GM19193 (cell line): ENCODE measurements around the gene ELMO1.

Experiments
- POLR2A ChIP-seq: IDR thresholded peaks from 4 replicates; pipeline ENCODE4 v1.6.1; 2011; ENCODE audit not compliant: insufficient read depth, insufficient read length; ENCODE audit errors: extremely low read depth

ELMO1 gene

DNA sequence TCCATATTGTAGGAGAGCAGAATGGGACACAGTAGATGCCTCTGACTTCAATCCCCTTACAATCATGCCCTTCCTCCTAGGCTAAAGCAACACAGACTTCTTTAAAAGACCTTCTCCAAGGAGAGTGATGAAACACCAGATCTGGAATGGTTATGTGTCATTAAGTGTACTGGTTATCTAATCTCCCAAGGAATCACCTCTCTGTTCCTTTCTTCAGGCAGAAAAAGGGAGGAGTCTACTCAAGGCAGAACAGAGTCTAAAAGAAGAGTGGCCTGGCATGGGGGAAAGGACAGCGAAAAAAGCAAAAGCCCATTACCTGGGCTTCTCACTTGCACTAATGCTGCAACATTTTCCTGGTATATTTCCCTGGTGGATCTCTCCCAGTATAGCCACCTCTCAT is 2.9 kb downstream of the ELMO1 start:
- no peak for TF ChIP-seq POLR2A

DNA sequence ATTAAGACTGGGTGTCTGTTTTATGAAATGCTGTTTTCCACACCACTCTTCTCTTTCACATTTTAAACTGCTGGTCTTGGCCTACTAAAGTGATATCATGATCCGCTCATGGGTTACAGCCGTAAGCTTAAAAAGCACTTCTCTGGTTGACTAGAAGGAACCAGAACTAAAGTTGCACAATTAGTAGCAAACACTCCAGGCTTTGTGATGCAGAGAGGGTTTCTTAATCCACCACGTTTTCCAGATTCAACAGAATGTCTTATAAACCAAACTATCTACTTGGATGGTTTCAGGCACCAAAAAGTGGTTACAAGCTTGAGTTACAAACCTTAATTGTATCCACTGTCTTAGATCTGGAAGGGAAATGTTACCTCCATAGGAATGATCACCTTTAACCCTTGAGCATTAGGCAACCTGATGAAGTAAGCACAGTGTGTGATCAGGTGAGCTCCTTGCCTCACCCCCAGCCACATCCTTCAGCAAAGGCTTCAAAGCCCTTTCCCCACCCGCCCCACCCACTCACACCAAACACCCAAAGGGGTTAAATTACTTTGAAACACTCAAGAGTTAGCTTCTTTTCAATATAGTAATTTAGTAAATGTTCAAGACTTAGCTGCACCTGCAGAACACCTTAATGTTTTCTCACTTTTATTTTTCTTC is 3.5 kb downstream of the ELMO1 start:
- no peak for TF ChIP-seq POLR2A

DNA sequence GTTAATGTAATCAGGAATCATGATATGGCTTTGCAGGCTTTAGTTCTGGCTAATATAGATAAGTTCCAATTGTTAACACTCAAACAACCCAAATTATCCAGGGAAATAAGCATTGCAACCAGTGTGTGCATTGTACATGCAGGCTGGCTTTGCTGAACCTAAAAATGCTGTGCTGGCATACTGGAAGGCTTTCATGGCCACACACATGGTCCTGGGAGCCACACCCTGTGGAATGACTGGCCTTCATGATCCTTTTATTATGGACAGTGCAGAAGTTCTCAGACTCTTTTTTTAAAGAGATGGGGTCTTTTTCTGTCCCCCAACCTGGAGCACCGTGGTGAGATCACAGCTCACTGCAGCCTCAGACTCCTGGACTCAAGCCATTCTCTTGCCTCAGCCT is 5.0 kb downstream of the ELMO1 start:
- no peak for TF ChIP-seq POLR2A

DNA sequence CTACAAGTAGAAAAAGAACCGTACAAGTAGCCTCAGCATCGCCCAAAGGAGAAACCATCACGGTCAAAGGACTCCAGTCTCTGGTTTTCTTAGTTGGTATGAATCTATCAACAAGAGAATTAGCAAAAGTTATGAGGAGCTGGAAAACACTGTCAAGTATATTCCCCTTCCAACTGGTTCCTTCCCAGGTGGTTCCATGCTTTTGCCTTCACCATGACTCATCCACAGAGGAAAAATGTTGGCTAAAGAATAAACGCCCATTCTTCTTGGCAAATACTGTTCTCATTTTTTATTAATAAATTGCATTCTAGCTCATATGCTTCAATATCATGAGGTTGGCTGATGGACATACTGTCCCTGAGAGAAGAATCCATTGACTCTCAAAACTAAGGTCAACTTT is 6.4 kb downstream of the ELMO1 start:
- TF ChIP-seq POLR2A, result no peak

DNA sequence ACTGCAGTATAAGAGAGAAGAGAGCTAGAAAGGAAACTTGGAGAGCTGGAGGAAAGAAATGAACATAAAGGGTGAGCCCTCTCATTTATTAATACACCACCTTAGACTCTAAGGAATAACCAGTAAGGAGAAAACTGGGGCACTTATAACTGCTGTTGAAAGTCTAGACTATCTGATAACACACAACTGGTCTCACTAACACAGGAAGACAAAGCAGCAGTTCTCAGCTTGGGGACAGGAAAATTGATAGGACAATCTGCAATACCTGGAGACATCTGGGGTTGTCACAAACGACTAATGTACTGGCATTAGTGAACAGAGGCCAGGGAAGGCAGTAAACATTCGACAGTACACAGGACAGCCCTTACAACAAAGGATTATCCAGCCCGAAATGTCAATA is 6.8 kb downstream of the ELMO1 start:
- no peak for TF ChIP-seq POLR2A

DNA sequence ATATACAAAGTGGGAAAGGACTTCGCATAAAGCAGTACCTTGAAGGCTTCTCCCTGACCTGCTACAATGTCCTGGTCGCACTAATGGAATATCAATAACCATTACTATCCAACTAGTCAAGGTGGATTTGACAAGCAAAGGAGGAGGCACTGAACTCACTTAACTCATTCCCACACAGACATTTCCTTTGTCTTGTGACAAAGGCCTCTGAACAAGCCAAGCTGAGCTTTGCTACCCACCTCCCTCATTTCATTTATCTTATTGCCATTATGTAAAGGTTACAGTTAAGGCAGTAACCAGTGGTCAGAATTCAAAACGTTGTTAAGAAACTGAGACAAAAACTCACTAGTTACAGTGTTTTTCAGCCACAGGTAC is 7.3 kb downstream of the ELMO1 start:
- TF ChIP-seq POLR2A, result no peak

DNA sequence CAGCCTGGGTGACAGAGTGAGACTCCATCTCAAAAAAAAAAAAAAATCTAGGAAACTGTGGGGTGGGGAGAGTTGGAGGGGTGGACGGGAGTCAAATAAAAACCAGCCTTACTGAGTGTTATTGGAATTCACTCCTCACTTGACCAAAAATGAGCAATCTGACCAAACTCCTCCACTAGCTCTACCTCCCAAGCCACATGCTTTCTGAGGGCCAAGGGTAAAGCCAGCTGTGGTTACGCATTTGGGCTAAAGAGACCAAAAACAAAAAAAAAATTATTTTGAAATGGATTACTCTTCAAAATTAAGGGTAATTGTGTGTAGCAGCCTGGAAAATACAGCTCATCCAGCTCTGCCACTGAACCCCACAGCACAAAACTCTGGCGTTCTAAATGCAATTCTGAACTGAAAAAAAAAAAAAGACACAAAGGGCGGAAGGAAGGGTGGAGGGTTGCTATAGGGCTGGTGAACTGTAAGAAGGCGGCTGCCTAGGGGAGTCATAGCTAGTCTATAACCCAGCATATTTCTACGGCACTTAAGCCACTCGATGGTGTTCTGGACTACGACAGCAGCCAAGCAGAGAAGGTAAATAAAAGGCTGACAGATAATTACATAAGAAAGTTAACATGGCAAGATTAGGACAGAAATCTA is 7.8 kb downstream of the ELMO1 start:
- TF ChIP-seq POLR2A, result no peak

DNA sequence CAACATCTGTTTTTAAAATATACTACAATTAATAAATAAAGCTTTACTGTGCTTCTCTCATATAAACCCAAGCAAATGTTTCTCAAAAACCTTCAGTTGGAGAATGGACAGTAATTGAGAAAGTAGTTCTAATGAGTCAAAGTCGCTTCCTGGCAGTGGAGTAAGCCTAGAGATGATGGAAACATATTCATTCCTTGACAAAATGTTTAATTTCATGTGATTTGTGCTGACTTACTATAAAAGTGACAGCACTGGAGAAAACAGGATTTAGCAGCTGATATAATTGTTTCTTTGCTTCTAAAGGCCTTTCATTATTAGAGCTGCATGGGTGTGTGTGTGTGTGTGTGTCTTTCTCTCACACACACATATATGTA is 9.0 kb downstream of the ELMO1 start:
- TF ChIP-seq POLR2A, result no peak

DNA sequence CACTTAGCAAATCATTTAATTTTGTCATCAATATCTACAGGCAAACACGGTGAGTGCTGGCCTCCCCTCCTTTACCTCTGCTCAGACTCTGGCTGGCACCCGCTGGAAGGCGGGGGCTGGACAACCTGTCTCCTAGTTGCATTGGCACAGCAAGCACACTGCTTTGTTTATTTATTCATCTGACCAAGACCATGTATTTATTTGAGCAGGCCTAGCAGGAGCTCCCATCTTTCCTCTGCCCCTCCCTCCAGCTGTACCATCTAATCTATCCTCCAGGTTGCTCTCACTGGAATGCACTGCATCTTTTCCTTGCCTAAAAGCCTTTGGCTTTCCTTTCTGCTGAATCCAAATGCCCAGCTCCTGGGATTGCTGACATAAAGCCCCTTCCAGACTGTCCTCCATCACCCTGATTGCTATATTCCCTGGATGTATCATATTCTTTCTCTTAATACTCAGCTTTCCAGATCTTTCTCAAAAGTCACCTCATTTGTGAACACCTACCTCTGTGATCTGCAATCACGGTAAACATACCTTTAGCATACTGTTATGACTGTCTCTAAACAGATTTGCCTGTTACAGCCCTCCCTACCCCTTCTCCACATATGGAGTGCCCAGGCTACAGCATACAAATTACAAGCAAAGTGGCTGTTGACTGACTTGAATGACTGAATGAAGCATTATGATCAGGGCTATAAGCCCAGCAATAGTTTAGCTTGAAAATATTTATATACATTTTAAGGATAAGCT is 9.6 kb downstream of the ELMO1 start:
- no peak for TF ChIP-seq POLR2A

DNA sequence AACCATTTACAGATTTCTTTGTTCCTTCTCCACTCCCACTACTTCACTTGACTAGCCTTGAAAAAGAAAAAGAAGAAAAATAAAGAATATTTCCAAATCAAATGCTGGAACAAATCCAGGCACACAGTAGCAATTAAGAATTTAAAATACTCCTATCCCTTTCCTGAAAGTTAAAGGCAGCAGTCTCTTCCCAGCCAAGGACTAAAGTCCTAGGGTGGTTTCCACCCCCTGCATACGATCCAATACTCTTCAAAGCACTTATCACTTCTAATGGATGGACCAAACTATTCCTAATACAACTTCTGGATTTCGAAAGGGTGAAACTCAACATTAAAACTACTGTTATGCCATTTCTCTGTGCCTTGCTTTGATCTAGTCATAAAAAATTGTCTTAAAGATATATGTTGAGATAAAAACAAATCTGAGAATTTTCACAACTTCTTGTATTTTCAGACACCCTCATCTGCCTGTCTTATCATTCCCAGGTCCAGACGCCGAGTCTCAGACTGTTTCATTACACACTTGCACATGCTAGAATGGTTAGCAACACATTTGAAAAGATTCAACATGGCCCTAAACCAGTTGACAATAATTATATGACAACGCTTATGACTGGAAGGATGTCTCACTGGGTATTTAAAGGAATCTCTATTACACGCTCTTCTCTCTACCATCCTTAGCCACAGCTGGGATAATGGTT is 13.4 kb downstream of the ELMO1 start:
- no peak for TF ChIP-seq POLR2A

DNA sequence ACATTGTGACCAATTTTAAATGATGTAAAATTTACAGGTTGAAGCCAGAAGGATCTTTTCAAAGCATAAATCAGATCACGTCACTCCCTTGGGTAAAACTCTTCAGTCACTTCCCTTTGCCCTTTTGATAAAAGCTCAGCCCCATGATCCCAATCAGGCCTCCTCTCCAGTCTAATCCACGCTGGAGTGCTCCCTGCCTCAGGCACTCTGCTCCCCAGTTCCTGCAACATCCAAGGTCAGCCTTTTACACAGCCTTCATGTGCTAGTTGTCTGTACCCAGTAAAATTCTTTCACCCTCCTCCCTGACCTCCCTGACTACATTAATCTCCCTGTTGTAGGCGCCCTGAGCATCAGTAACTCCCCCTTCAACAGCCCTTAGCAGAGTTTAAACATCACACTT is 14.1 kb downstream of the ELMO1 start:
- TF ChIP-seq POLR2A, result no peak

DNA sequence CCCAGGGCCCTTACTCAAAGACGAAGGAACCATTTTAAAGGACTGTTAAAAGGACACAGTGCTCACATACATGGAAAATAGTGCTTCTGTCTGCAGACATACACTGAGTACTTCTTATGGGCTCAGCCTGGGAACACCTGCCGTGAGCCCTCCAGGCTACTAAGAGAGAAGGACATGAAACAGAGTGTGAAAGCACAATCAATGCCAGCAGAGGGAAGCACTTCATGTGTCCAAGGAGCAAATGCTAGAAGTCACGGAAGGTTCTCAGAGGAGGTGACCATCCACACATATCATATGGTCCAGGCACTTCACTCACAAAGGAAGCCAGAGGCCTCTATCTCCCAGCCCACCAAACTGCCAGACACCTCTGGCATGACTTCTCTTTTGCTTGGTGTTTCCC is 15.5 kb downstream of the ELMO1 start:
- no peak for TF ChIP-seq POLR2A

DNA sequence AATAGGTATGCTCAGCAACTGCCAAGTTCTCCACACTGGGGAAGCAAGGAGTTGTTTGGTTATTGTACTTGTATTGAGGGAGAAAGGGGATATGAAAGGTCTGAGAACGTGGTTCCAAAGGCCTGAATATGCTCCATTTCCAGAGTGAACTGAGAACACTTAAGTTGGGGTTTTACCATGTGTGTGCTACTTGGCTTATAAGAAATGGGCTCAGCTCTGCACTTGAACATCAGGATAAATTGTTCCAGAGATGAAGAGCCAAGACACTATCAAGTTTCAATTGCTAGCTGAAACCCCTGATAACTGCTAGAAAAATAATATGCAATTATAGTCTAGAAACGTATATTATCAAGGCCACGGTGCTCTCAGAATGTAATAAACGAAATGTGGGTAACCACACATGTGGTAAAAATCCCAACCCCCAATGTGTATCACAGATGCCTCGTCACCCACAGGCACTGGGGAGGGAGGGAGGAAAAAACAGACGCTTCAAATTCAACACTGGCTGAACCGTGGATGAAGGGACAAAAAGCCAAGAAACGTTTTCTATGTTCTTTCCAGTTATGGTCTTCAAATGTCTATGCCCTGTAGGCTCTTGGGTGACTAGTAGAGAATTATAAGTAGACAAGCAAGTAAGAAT is 16.3 kb downstream of the ELMO1 start:
- no peak for TF ChIP-seq POLR2A

DNA sequence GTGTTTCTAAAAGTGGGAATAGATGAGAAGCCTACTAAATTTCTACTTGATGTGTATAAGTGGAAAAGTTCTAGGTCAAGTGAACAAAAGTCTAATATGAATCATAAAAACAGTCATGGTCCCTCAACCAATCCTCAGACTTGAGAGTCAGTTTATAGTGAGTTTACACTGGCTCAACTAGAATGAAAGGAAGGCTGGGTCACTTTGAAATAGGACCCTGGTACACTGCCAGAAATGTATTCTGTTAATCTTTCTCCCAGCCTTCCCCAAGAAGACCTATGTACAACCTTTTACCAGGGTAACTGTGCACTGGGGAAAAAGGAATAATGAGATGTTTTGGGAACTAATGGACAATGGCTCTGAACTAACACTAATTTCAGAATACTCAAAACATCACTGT is 17.3 kb downstream of the ELMO1 start:
- no peak for TF ChIP-seq POLR2A

DNA sequence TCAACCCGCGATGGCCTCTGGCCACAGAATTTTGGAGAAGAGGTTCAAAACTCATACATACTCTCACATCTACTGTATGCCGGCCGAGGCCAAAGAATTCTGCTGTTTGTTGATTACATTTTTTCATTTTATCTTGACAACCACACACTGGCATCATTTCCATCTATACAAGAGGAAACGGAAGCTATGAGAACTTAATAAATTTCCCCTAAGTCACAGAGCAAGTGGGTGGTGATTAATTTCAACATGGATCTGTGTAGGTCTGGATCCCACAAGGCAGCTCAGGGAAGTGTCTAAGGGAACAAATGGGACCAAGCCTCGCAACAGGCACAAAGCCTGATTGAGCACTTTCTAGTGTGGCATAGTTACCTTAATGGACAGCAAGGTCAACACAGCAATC is 18.0 kb downstream of the ELMO1 start:
- no peak for TF ChIP-seq POLR2A
